GM12892 (cell line): ENCODE results near the gene DDX47.
"Not testable (repeated sequence)": the region's sequence is repeated elsewhere in the genome, so short reads cannot be mapped to it uniquely, and the experiment has no call there.

ENCODE experiments used
- POLR2A ChIP-seq: IDR thresholded peaks from 2 replicates; pipeline ENCODE4 v1.6.1; 2011; ENCODE audit warnings: low read depth, low read length, control low read depth
- POLR2AphosphoS5 ChIP-seq: IDR thresholded peaks from 2 replicates; pipeline ENCODE4 v1.6.1; 2011; ENCODE audit warnings: low read depth, low read length, control low read depth
- TAF1 ChIP-seq: IDR thresholded peaks from 2 replicates; pipeline ENCODE4 v1.6.1; 2011; ENCODE audit warnings: low read depth, mild to moderate bottlenecking, control low read depth, low read length, borderline replicate concordance

DNA sequence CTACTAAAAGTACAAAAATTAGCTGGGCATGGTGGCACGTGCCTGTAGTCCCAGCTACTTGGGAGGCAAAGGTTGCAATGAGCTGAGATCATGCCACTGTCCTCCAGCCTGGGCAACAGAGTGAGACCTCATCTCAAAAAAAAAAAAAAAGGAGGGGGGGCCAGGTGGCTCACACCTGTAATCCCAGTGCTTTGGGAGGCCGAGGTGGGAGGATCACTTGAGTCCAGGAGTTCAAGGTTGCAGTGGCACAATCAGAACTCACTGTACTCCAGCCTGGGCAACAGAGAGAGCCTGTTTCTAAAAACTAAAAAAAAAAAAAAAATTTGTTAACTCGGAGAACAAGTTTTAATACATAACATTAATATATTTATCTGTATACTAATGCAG lies 5.6 kb upstream of the DDX47 start:
- TF ChIP-seq POLR2A, POLR2AphosphoS5, TAF1: not testable (repeated sequence)
